Erythroblast (primary cell): ENCODE data around the gene PHACTR4.
A peak's percentile ranks its signal among the peaks of the same experiment; 100 is the strongest.

Experiments
- GATA1 ChIP-seq: IDR thresholded peaks from 2 replicates; pipeline ENCODE4 v1.6.1; 2011; ENCODE audit warnings: low read depth, mild to moderate bottlenecking, control low read depth, low read length, moderate library complexity
- POLR2A ChIP-seq: IDR thresholded peaks from 2 replicates; pipeline ENCODE4 v1.6.1; 2011; ENCODE audit warnings: mild to moderate bottlenecking, low read length

GRCh38 chr1:28509705-28510272 lies 140.2 kb downstream of the PHACTR4 start:
- TF ChIP-seq POLR2A (peak; percentile 86), GATA1 (no peak)
